Measurements from ENCODE around the gene ARFGAP3. TPM values are rescaled to one million over a fixed set of nuclear protein-coding genes. Genes with fewer than 3 reads are reported as not detected.
A peak's percentile ranks its signal among the peaks of the same experiment; 100 is the strongest.

Gene ARFGAP3
- total RNA-seq, 2 experiments from 2014 or later: 22.5 to 23.0 TPM

- peaks cover 6% of the 10 kb centered on the region for H3K27me3 Mint-ChIP-seq
- H3K4me1 Mint-ChIP-seq: peaks cover 12% of the 10 kb centered on the region
- H3K4me3 Mint-ChIP-seq: no peak overlapping the region
- intact Hi-C loops (cut with DNase I, micrococcal nuclease): loop anchor here in 1 of 2 experiments (1.0 to 5.0 kb wide), 9 partner anchors 144 to 1906 kb away; partner anchors contain the start of genes CYB5R3, PACSIN2, POLDIP3 and RBX1
- H3K9me3 Mint-ChIP-seq (ENCODE audit: low read depth): peaks cover 4% of the 10 kb centered on the region
- ATAC-seq (no peak), DNase-seq (no peak)
- CTCF ChIA-PET: interaction anchor here (0.5 to 0.7 kb wide), 2 partner anchors 10 to 104 kb away, joined by 3 to 4 read pairs; no protein-coding TSS in a partner anchor
- H3K27ac Mint-ChIP-seq: no peak overlapping the region
- peaks cover 7% of the 10 kb centered on the region for H3K36me3 Mint-ChIP-seq (ENCODE audit: low read depth)
- POLR2A ChIA-PET: no interaction called here
Observed at GRCh38 chr22:42857845-42858481, 890 bp upstream of the ARFGAP3 start.

- H3K27ac Mint-ChIP-seq: peak overlapping the region; percentile 85
- ChIA-PET CTCF (interaction anchor here (0.5 to 1.9 kb wide), 4 partner anchors 9 to 177 kb away, joined by 3 to 5 read pairs (median 4); no protein-coding TSS in a partner anchor), POLR2A (interaction anchor here (0.6 to 1.5 kb wide), 4 partner anchors 205 to 242 kb away, joined by 3 to 10 read pairs (median 4); partner anchors contain the start of gene POLDIP3)
- H3K4me3 Mint-ChIP-seq: peak overlapping the region; percentile 83
- H3K4me1 Mint-ChIP-seq: peaks cover 9% of the 10 kb centered on the region
- peak; percentile 42 for ATAC-seq
- H3K36me3 Mint-ChIP-seq (ENCODE audit: low read depth): peaks cover 3% of the 10 kb centered on the region
- H3K27me3 Mint-ChIP-seq: peaks cover 6% of the 10 kb centered on the region
- intact Hi-C loops (cut with DNase I, micrococcal nuclease): loop anchor here in 1 of 2 experiments (1.0 to 5.0 kb wide), 4 partner anchors 146 to 1904 kb away; partner anchors contain the start of genes MCAT and RBX1
- peak; percentile 72 for DNase-seq
- H3K9me3 Mint-ChIP-seq (ENCODE audit: low read depth): no peaks in the 10 kb centered on the region
Observed at GRCh38 chr22:42856179-42856864, 751 bp downstream of the ARFGAP3 start.

GRCh38 chr22:42855721-42856120 lies 1.4 kb downstream of the ARFGAP3 start:
- peaks cover 3% of the 10 kb centered on the region for H3K36me3 Mint-ChIP-seq (ENCODE audit: low read depth)
- intact Hi-C loops (cut with DNase I, micrococcal nuclease): loop anchor here in 1 of 2 experiments (1.0 to 5.0 kb wide), 4 partner anchors 147 to 1903 kb away; partner anchors contain the start of genes MCAT and RBX1
- CTCF ChIA-PET: interaction anchor here (1.3 to 1.9 kb wide), 2 partner anchors 12 to 178 kb away, joined by 4 to 5 read pairs; no protein-coding TSS in a partner anchor

GRCh38 chr22:42855211-42855610 lies 1.9 kb downstream of the ARFGAP3 start:
- CTCF ChIA-PET: interaction anchor here (0.7 kb wide), 1 partner anchor 19 kb away, joined by 4 read pairs; no protein-coding TSS in a partner anchor
- Mint-ChIP-seq H3K4me3 (peak overlapping the region; percentile 44), H3K27me3 (no peaks in the 10 kb centered on the region), H3K9me3 (ENCODE audit: low read depth) (no peaks in the 10 kb centered on the region), H3K4me1 (peaks cover 9% of the 10 kb centered on the region), H3K27ac (no peak overlapping the region), H3K36me3 (ENCODE audit: low read depth) (peaks cover 3% of the 10 kb centered on the region)
- intact Hi-C loops (cut with DNase I, micrococcal nuclease): loop anchor here in 1 of 2 experiments (5.0 kb wide), 3 partner anchors 147 to 1903 kb away; partner anchors contain the start of gene RBX1
- ATAC-seq: no peak
- POLR2A ChIA-PET: interaction anchor here (0.7 kb wide), 1 partner anchor 136 kb away, joined by 7 read pairs; no protein-coding TSS in a partner anchor
- DNase-seq: no peak

More at GRCh38 chr22:42855721-42856120, 1.4 kb downstream of the ARFGAP3 start:
- peaks cover 3% of the 10 kb centered on the region for H3K27me3 Mint-ChIP-seq
- no peaks in the 10 kb centered on the region for H3K9me3 Mint-ChIP-seq (ENCODE audit: low read depth)
- ATAC-seq (no peak), DNase-seq (no peak)
- POLR2A ChIA-PET: interaction anchor here (1.5 kb wide), 1 partner anchor 240 kb away, joined by 10 read pairs; no protein-coding TSS in a partner anchor
- H3K27ac Mint-ChIP-seq: peak overlapping the region; percentile 85
- H3K4me3 Mint-ChIP-seq: peak overlapping the region; percentile 83
- peaks cover 9% of the 10 kb centered on the region for H3K4me1 Mint-ChIP-seq

GRCh38 chr22:42848941-42849550 lies 8.0 kb downstream of the ARFGAP3 start:
- POLR2A ChIA-PET: no interaction called here
- Mint-ChIP-seq H3K4me3 (no peak overlapping the region), H3K4me1 (peaks cover 7% of the 10 kb centered on the region), H3K36me3 (ENCODE audit: low read depth) (peaks cover 20% of the 10 kb centered on the region), H3K9me3 (ENCODE audit: low read depth) (no peaks in the 10 kb centered on the region), H3K27ac (no peak overlapping the region), H3K27me3 (no peaks in the 10 kb centered on the region)
- CTCF ChIA-PET: interaction anchor here (0.6 to 0.7 kb wide), 4 partner anchors 77 to 222 kb away, joined by 3 to 4 read pairs (median 4); no protein-coding TSS in a partner anchor
- intact Hi-C loops (cut with DNase I, micrococcal nuclease): no loop called here
- DNase-seq: no peak
- ATAC-seq: no peak

- Mint-ChIP-seq H3K27me3 (no peaks in the 10 kb centered on the region), H3K4me3 (no peak overlapping the region), H3K36me3 (ENCODE audit: low read depth) (peaks cover 26% of the 10 kb centered on the region), H3K9me3 (ENCODE audit: low read depth) (no peaks in the 10 kb centered on the region), H3K27ac (no peak overlapping the region), H3K4me1 (peaks cover 15% of the 10 kb centered on the region)
- ChIA-PET CTCF (no interaction called here), POLR2A (interaction anchor here (0.6 kb wide), 1 partner anchor 24 kb away, joined by 3 read pairs; no protein-coding TSS in a partner anchor)
- intact Hi-C loops (cut with DNase I, micrococcal nuclease): no loop called here
- DNase-seq: no peak
- no peak for ATAC-seq
Observed at GRCh38 chr22:42847110-42847509, 10.0 kb downstream of the ARFGAP3 start.

GRCh38 chr22:42844756-42845155 lies 12.3 kb downstream of the ARFGAP3 start:
- no peak for ATAC-seq
- ChIA-PET POLR2A (no interaction called here), CTCF (interaction anchor here (0.9 to 1.1 kb wide), 2 partner anchors 23 to 209 kb away, joined by 3 read pairs; no protein-coding TSS in a partner anchor)
- Mint-ChIP-seq H3K27ac (no peak overlapping the region), H3K4me1 (peaks cover 16% of the 10 kb centered on the region), H3K9me3 (ENCODE audit: low read depth) (no peaks in the 10 kb centered on the region), H3K36me3 (ENCODE audit: low read depth) (peaks cover 31% of the 10 kb centered on the region), H3K27me3 (no peaks in the 10 kb centered on the region), H3K4me3 (no peak overlapping the region)
- DNase-seq: no peak
- intact Hi-C loops (cut with DNase I, micrococcal nuclease): no loop called here

- Mint-ChIP-seq H3K4me3 (no peak overlapping the region), H3K27ac (no peak overlapping the region), H3K36me3 (ENCODE audit: low read depth) (peaks cover 32% of the 10 kb centered on the region), H3K27me3 (no peaks in the 10 kb centered on the region), H3K4me1 (peaks cover 16% of the 10 kb centered on the region), H3K9me3 (ENCODE audit: low read depth) (no peaks in the 10 kb centered on the region)
- POLR2A ChIA-PET: no interaction called here
- ATAC-seq (no peak), DNase-seq (no peak)
- intact Hi-C loops (cut with DNase I, micrococcal nuclease): no loop called here
- CTCF ChIA-PET: interaction anchor here (0.5 to 0.7 kb wide), 3 partner anchors 24 to 270 kb away, joined by 3 read pairs; no protein-coding TSS in a partner anchor
Observed at GRCh38 chr22:42842658-42843370, 14.3 kb downstream of the ARFGAP3 start.

- no peaks in the 10 kb centered on the region for H3K9me3 Mint-ChIP-seq (ENCODE audit: low read depth)
- H3K27me3 Mint-ChIP-seq: no peaks in the 10 kb centered on the region
Observed at GRCh38 chr22:42841444-42841843, 15.6 kb downstream of the ARFGAP3 start.

GRCh38 chr22:42837556-42837955 lies 19.5 kb downstream of the ARFGAP3 start:
- H3K27ac Mint-ChIP-seq: no peak overlapping the region
- ChIA-PET CTCF (no interaction called here), POLR2A (no interaction called here)
- DNase-seq (no peak), ATAC-seq (no peak)
- H3K27me3 Mint-ChIP-seq: no peaks in the 10 kb centered on the region
- intact Hi-C loops (cut with DNase I, micrococcal nuclease): no loop called here
- peaks cover 3% of the 10 kb centered on the region for H3K4me1 Mint-ChIP-seq
- no peaks in the 10 kb centered on the region for H3K9me3 Mint-ChIP-seq (ENCODE audit: low read depth)
- H3K4me3 Mint-ChIP-seq: no peak overlapping the region
- H3K36me3 Mint-ChIP-seq (ENCODE audit: low read depth): peaks cover 19% of the 10 kb centered on the region

More at GRCh38 chr22:42841444-42841843, 15.6 kb downstream of the ARFGAP3 start:
- DNase-seq: no peak
- ChIA-PET POLR2A (no interaction called here), CTCF (interaction anchor here (0.7 to 0.8 kb wide), 3 partner anchors 18 to 63 kb away, joined by 3 to 4 read pairs (median 4); no protein-coding TSS in a partner anchor)
- H3K4me3 Mint-ChIP-seq: no peak overlapping the region
- H3K4me1 Mint-ChIP-seq: peaks cover 16% of the 10 kb centered on the region
- ATAC-seq: no peak
- intact Hi-C loops (cut with DNase I, micrococcal nuclease): no loop called here
- H3K27ac Mint-ChIP-seq: no peak overlapping the region
- peaks cover 31% of the 10 kb centered on the region for H3K36me3 Mint-ChIP-seq (ENCODE audit: low read depth)
